ENCODE measurements around the gene CLCA4.

The CLCA4 gene

GRCh38 chr1:86619313-86619712 is 72.4 kb downstream of the CLCA4 start:
- no peak for DNase-seq

- no peak for DNase-seq
Observed at GRCh38 chr1:86621286-86621685, 74.4 kb downstream of the CLCA4 start.
